Hepatocyte (in vitro differentiated cells): ENCODE results near the gene MIPOL1.

Experiments used
- EZH2 ChIP-seq: fragments of 200-600 bp; sonication (generic); IDR thresholded peaks from 2 replicates; pipeline ENCODE4 v1.6.1; 2016; ENCODE audit warnings: antibody characterized with exemption, mild to moderate bottlenecking, borderline replicate concordance
- EZH2phosphoT487 ChIP-seq: fragments of 200-600 bp; sonication (generic); IDR thresholded peaks from one replicate; pipeline ENCODE4 v1.6.1; 2018; ENCODE audit warnings: antibody characterized with exemption, mild to moderate bottlenecking, low read depth, moderate library complexity; ENCODE audit not compliant: unreplicated experiment, severe bottlenecking
- TF ChIP-seq, protein P1 (sequence below): fragments of 200-600 bp; sonication (generic); IDR thresholded peaks from 2 replicates; pipeline ENCODE4 v1.5.1; 2016; ENCODE audit warnings: antibody characterized with exemption, mild to moderate bottlenecking; ENCODE audit not compliant: poor library complexity

DNA sequence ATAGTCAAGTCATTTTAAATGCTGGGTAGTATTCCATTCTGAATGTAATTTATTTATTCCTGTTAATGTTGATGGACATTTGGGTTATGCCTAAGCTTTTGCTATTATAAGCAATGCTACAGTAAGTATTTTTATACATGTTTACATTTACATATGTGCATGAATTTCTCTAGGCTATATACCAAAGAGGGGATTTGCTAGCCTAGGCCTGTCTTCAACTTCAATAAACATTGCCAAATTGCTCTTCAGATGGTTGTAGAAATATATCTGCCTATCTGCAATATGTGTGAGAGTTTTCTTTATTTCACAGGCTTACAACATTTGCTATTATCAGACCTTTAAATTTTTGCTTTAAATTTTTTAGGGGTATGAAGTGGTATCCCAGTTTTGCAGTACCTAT is 87.0 kb downstream of the MIPOL1 start:
- TF ChIP-seq, protein P1, sequence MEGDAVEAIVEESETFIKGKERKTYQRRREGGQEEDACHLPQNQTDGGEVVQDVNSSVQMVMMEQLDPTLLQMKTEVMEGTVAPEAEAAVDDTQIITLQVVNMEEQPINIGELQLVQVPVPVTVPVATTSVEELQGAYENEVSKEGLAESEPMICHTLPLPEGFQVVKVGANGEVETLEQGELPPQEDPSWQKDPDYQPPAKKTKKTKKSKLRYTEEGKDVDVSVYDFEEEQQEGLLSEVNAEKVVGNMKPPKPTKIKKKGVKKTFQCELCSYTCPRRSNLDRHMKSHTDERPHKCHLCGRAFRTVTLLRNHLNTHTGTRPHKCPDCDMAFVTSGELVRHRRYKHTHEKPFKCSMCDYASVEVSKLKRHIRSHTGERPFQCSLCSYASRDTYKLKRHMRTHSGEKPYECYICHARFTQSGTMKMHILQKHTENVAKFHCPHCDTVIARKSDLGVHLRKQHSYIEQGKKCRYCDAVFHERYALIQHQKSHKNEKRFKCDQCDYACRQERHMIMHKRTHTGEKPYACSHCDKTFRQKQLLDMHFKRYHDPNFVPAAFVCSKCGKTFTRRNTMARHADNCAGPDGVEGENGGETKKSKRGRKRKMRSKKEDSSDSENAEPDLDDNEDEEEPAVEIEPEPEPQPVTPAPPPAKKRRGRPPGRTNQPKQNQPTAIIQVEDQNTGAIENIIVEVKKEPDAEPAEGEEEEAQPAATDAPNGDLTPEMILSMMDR = no peak
- TF ChIP-seq EZH2phosphoT487 (no peak), EZH2 (no peak)
